Brain pericyte (primary cell): Measurements from ENCODE around the gene AKAP13.
"Not testable (repeated sequence)": the region's sequence is repeated elsewhere in the genome, so short reads cannot be mapped to it uniquely, and the experiment has no call there.

ENCODE experiments used
- DNase-seq: peaks from one replicate; pipeline ENCODE4 v3.0.0-alpha.2; 2012; ENCODE audit warnings: low read depth, low spot score

Gene AKAP13, protein sequence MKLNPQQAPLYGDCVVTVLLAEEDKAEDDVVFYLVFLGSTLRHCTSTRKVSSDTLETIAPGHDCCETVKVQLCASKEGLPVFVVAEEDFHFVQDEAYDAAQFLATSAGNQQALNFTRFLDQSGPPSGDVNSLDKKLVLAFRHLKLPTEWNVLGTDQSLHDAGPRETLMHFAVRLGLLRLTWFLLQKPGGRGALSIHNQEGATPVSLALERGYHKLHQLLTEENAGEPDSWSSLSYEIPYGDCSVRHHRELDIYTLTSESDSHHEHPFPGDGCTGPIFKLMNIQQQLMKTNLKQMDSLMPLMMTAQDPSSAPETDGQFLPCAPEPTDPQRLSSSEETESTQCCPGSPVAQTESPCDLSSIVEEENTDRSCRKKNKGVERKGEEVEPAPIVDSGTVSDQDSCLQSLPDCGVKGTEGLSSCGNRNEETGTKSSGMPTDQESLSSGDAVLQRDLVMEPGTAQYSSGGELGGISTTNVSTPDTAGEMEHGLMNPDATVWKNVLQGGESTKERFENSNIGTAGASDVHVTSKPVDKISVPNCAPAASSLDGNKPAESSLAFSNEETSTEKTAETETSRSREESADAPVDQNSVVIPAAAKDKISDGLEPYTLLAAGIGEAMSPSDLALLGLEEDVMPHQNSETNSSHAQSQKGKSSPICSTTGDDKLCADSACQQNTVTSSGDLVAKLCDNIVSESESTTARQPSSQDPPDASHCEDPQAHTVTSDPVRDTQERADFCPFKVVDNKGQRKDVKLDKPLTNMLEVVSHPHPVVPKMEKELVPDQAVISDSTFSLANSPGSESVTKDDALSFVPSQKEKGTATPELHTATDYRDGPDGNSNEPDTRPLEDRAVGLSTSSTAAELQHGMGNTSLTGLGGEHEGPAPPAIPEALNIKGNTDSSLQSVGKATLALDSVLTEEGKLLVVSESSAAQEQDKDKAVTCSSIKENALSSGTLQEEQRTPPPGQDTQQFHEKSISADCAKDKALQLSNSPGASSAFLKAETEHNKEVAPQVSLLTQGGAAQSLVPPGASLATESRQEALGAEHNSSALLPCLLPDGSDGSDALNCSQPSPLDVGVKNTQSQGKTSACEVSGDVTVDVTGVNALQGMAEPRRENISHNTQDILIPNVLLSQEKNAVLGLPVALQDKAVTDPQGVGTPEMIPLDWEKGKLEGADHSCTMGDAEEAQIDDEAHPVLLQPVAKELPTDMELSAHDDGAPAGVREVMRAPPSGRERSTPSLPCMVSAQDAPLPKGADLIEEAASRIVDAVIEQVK (N-terminal part only)

DNA sequence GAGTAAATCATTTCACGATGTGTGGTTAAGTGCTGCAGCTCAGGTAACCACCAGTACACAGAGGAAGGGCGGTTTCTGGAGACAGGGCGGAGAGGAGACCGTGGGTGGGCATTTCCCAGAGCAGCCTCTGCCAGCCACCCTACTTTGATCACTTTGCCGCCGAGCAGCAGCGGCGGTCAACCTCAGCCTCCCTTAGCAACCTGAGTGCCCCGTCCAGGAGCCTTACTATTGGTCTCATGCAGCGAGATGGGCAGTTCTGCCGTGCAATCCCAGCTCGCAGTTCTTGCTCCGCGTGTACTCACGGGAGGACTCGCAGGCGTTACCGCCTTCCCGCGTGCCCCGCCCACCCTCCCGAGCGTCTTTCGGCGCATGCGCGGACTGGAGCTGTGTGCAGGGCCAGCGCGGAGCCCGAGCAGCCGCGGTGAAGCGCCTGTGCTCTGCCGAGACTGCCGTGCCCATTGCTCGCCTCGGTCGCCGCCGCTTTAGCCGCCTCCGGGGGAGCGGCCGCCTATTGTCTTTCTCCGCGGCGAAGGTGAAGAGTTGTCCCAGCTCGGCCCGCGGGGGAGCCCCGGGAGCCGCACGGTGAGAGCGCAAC, at the start of gene AKAP13:
Gene AKAP13 (plus strand): TSS at position 387 of the 595 bp plus-strand sequence. CDS start 105,118 bp downstream, outside the sequence.
- peak; percentile 97 for DNase-seq

DNA sequence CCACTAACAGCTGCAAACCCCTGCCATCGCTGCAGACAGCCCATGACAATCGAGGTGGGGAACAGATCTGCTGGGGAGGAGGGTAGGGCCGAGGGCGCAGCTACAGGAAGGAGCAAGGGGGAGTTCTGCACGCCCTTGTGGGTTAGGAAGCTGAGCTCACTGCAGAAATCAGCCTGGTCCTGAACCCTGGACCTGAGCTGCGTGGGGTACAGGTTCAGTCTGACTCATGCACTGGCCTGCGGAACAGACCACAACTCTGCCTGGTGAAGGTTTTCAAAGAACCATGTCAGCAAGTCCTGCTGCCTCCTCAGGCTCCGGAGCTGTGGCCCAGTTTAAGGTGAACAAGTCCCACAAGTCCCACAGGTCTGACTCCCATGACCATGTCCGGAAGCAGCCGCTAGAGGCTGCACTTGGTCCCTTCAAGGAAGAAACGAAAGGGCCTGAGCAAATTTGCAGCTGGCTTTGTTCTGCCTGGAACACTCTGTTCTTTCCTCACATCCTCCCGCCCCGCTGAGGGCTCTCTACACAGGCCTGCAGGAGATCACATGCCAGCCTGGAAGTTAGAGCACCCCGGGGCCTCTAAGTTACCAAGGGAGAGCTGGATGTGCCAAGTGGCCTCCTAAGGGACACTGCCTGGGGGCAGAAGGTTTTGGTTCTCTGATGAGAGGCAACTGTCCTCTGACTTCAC, 49.4 kb upstream of the AKAP13 start:
- peak; percentile 85 for DNase-seq

GRCh38 chr15:85331655-85332285, 48.6 kb upstream of the AKAP13 start:
- DNase-seq = no peak

- no peak for DNase-seq
These were observed 47.1 kb upstream of the AKAP13 start for GRCh38 chr15:85333132-85333831.

DNA sequence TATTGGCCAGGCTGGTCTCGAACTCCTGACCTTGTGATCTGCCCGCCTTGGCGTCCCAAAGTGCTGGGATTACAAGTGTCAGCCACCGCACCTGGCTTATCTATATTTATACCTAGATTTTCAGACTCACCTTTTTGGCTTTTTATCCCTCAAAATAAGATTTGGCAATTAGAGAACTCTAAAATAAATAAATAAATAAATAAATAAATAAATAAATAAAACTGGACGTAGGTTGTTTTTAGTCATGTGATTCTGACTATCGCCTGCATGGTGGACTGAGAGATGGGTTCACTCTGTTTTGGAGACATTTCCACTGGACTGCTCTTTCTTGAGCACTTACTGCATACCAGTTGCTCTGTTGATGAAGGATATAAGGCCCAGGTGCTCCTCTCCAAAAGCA, 46.2 kb upstream of the AKAP13 start:
- no peak for DNase-seq

GRCh38 chr15:85335193-85335942, 45.0 kb upstream of the AKAP13 start:
- no peak for DNase-seq

DNA sequence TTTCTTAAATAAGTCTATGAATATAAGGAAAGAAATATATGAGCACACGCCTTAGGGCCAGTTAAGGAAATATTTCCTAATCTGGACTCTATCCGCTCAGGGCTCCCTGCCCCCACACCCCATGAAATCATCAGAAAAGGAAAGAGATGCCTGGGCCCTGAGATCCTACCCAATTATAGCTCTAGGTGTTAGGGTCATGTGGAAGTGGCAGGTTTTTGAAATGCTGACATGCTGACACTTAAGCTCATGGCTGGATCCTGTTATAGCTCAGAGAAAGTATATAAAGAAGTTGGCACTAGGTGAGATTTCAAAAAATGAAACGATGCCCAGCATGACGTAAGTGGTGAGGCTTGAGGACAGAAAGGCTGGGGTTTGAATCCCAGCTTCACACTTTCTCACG, 43.5 kb upstream of the AKAP13 start:
- no peak for DNase-seq

GRCh38 chr15:85337425-85338074, 42.9 kb upstream of the AKAP13 start:
- no peak for DNase-seq

GRCh38 chr15:85340321-85340665, 40.1 kb upstream of the AKAP13 start:
- no peak for DNase-seq

DNA sequence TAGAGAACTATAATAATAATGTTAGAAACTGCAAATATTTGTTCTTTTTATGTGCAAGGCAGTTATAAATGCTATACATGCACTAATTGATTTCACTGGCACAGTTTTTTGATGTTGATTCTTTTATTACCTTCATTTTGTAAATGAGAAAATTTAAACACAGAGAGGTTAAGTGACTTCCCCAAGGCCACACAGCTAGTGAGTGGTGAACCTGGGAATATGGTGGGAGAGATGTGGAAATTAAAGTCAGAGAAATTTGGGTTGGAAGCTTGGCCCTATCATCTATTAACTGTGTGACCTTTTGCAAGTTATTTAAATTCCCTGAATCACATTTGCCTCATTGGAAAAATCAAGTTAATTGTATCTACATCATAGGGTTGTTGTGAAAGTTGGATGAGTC, 39.6 kb upstream of the AKAP13 start:
- no peak for DNase-seq

GRCh38 chr15:85342163-85342562, 38.2 kb upstream of the AKAP13 start:
- not testable (repeated sequence) for DNase-seq

DNA sequence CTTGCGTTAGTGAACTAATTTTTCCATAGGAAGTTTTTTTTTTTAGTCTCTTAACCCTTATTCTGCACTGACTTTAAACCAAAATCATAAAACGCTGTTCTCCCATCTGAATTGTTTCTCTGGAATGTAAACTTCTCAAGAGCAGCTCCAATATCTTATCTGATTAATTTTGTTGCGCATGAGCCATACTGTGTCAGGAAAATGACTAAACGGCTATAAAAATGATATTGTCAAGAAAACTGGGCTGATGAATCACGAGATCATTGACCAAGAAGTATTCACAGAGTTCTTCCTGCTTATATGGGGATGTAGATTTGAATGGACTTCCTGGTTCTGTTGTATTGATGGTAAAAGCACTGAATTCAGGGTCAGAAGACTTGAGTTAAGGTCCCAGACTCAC, 37.0 kb upstream of the AKAP13 start:
- not testable (repeated sequence) for DNase-seq

DNA sequence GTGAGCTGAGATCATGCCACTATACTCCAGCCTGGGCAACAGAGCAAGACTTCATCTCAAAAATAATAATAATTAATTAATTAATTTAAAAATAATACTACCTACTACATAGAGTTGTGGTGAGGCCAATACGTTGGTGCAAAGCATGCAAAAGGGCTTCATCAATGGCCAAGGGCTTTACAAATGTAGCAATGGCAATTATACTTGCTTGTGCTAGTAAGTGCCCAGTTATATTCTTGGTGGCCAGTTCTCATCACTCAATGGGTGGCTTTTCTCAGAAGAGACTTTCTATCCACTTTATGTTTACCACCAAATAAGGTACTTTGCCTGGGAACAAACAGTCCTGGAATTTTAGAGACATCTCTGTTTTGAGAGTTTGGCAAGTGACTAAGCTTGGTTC, 36.2 kb upstream of the AKAP13 start:
- DNase-seq = not testable (repeated sequence)

GRCh38 chr15:85344653-85345114, 35.7 kb upstream of the AKAP13 start:
- DNase-seq = not testable (repeated sequence)

GRCh38 chr15:85345196-85345918, 35.0 kb upstream of the AKAP13 start:
- not testable (repeated sequence) for DNase-seq

GRCh38 chr15:85346462-85347084, 33.8 kb upstream of the AKAP13 start:
- DNase-seq = not testable (repeated sequence)
